Aorta (tissue), 5 donors: ENCODE results near the gene C5. TPM values are rescaled to one million over a fixed set of nuclear protein-coding genes. Genes with fewer than 3 reads are reported as not detected.
A peak's percentile ranks its signal among the peaks of the same experiment; 100 is the strongest.
"Not testable (repeated sequence)": the region's sequence is repeated elsewhere in the genome, so short reads cannot be mapped to it uniquely, and the experiment has no call there.

Experiments used
- ATAC-seq: fragments of 200-7000 bp; cut with Tn5 transposase; one replicate; pipeline ENCODE4 v1.9.1; 2022; ENCODE audit warnings: moderate library complexity; ENCODE audit not compliant: low FRiP score
- DNase-seq, 2 donors: peaks; one replicate each; pipeline ENCODE4 v3.0.0-alpha.2; 2020
- H3K27ac ChIP-seq, 2 donors: one replicate each; pipeline ENCODE4 v1.5.1; 2013; ENCODE audit warnings: low read length in 2 of 2, mild to moderate bottlenecking in 2 of 2, moderate library complexity in 2 of 2, control low read depth in 1 of 2, inconsistent platforms in 1 of 2, low read depth in 1 of 2
- H3K27me3 ChIP-seq, 2 donors: one replicate each; pipeline ENCODE4 v1.6.1; 2013; ENCODE audit warnings: control low read depth in 1 of 2, low read length in 1 of 2, mild to moderate bottlenecking in 1 of 2, moderate library complexity in 1 of 2; ENCODE audit not compliant: insufficient read depth in 2 of 2, control insufficient read depth in 1 of 2
- H3K36me3 ChIP-seq, 2 donors: one replicate each; pipeline ENCODE4 v1.6.1; 2013; ENCODE audit warnings: control low read depth in 1 of 2, low read length in 1 of 2, mild to moderate bottlenecking in 1 of 2; ENCODE audit not compliant: insufficient read depth in 2 of 2, control insufficient read depth in 1 of 2
- H3K4me1 ChIP-seq, 2 donors: one replicate each; pipeline ENCODE4 v1.6.1; 2013; ENCODE audit warnings: low read length in 2 of 2, control low read depth in 1 of 2, mild to moderate bottlenecking in 1 of 2, moderate library complexity in 1 of 2; ENCODE audit not compliant: insufficient read depth in 2 of 2, control insufficient read depth in 1 of 2
- H3K4me3 ChIP-seq, 2 donors: one replicate each; pipeline ENCODE4 v1.5.1; 2013; ENCODE audit warnings: low read length in 2 of 2, control low read depth in 1 of 2, mild to moderate bottlenecking in 1 of 2
- H3K9me3 ChIP-seq: one replicate; pipeline ENCODE4 v1.6.1; 2013; ENCODE audit warnings: mild to moderate bottlenecking, low read length; ENCODE audit not compliant: control insufficient read depth
- WGBS, 2 donors: extraction: QIAGEN DNeasy Blood & Tissue Kit; methylation state at CpG; one replicate each; pipeline ENCODE4 v1.1.7; 2013; 5-methylcytosine and 5-hydroxymethylcytosine counted together
- intact Hi-C, 2 donors: fragments of 100-400 bp; cut with DNase I; formaldehyde crosslinking; loops; one replicate each; pipeline versions ENCODE4 v1.14.2 to v1.15.0; 2022
- long read RNA-seq, 2 donors: library from polyadenylated mRNA; unstranded; transcript quantifications; one replicate each; pipeline ENCODE4 v2.0.0, GENCODE V29; 2020 to 2021
- polyA plus RNA-seq, 2 donors: library from polyadenylated mRNA; stranded (reverse); fragments of 200-250 nt; gene quantifications; one replicate each; pipeline ENCODE4 v1.2.3, GENCODE V29; 2013
- total RNA-seq, 2 donors: library from RNA; stranded (reverse); fragmentation: NEBNext Ultra II Directional; extraction: Animal tissue kit (Norgen Biotek cat#: 25700); gene quantifications; one replicate each; pipeline ENCODE4 v1.2.1, GENCODE V29; 2021
- donor health status: healthy with polysubstance abuse.
- donor health status: Bipolar disorder and iron deficiency.
- donor health status: DM: no; HTN: no; CAD: no.
- donor health status: DM: no; HTN: no; CAD: no.
- donor health status: DM: yes; HTN: yes; CAD: no.

The C5 gene
- total RNA-seq, result 10 to 100 TPM in 1 of 2 donors, 1 to 10 TPM in 1; 5.7 to 11.4 TPM
- polyA plus RNA-seq, result 10 to 100 TPM in 1 of 2 donors, 1 to 10 TPM in 1; 5.4 to 13.0 TPM
- long read RNA-seq, donor 1, partial matches to known transcripts, result 1 of 1 reads
- long read RNA-seq, donor 1, other reads (novel, unspliced or antisense), result 0 of 1 reads
- long read RNA-seq, donor 2, partial matches to known transcripts, result 1 of 2 reads
- long read RNA-seq, donor 2, other reads (novel, unspliced or antisense), result 1 of 2 reads

GRCh38 chr9:121050128-121050988 is at the start of gene C5:
TSS of gene C5 (minus strand) at chr9:121050275. CDS start at chr9:121050246, 29 bp downstream.
- intact Hi-C loops, result no loop called here
- H3K27ac ChIP-seq, result no peak within 1 kb of the TSS
- H3K27me3 ChIP-seq, result no peaks in the 10 kb centered on the region
- ATAC-seq (no peak), DNase-seq (no peak)
- H3K4me3 ChIP-seq, result no peak within 1 kb of the TSS
- 85 to 86% methylated on average over 6 of the region's 6 CpGs for WGBS, 2 donors
- no peaks in the 10 kb centered on the region for H3K4me1 ChIP-seq
- H3K36me3 ChIP-seq, result no peaks in the 10 kb centered on the region
- no peaks in the 10 kb centered on the region for H3K9me3 ChIP-seq

GRCh38 chr9:121098567-121099198 is 48.6 kb upstream of the C5 start:
- Histone ChIP-seq H3K27ac (no peak overlapping the region), H3K9me3 (no peaks in the 10 kb centered on the region), H3K27me3 (no peaks in the 10 kb centered on the region), H3K4me1 (no peaks in the 10 kb centered on the region), H3K36me3 (no peaks in the 10 kb centered on the region), H3K4me3 (no peak overlapping the region)
- DNase-seq (no peak), ATAC-seq (no peak)
- intact Hi-C loops, result no loop called here
- 91 to 93% methylated on average over 5 of the region's 5 CpGs for WGBS, 2 donors

- intact Hi-C loops, result no loop called here
- no peaks in the 10 kb centered on the region for H3K36me3 ChIP-seq
Measured at GRCh38 chr9:121095057-121095456, 45.0 kb upstream of the C5 start.

GRCh38 chr9:121090743-121091142 is 40.7 kb upstream of the C5 start:
- H3K4me3 ChIP-seq, intact Hi-C loops, H3K27ac ChIP-seq, ATAC-seq, DNase-seq, H3K27me3 ChIP-seq, H3K9me3 ChIP-seq, H3K4me1 ChIP-seq, H3K36me3 ChIP-seq: not testable (repeated sequence)
- 87 to 90% methylated on average over 6 of the region's 6 CpGs for WGBS, 2 donors

More at GRCh38 chr9:121095057-121095456, 45.0 kb upstream of the C5 start:
- no peaks in the 10 kb centered on the region for H3K9me3 ChIP-seq
- no peaks in the 10 kb centered on the region for H3K27me3 ChIP-seq
- no peak for ATAC-seq
- H3K4me3 ChIP-seq, result no peak overlapping the region
- H3K27ac ChIP-seq, result no peak overlapping the region
- H3K4me1 ChIP-seq, result no peaks in the 10 kb centered on the region
- no peak for DNase-seq

- no peaks in the 10 kb centered on the region for H3K27me3 ChIP-seq
- ATAC-seq, result no peak
- H3K27ac ChIP-seq, result no peak overlapping the region
- no peaks in the 10 kb centered on the region for H3K9me3 ChIP-seq
- H3K4me1 ChIP-seq, result no peaks in the 10 kb centered on the region
- peaks cover 0 to 2% of the 10 kb centered on the region in 2 donors for H3K36me3 ChIP-seq
- H3K4me3 ChIP-seq, result no peak overlapping the region
- no peak for DNase-seq
- WGBS, 2 donors, result 81% methylated on average over 3 of the region's 3 CpGs
- intact Hi-C loops, result no loop called here
Measured at GRCh38 chr9:121088576-121088975, 38.5 kb upstream of the C5 start.

- H3K36me3 ChIP-seq, result peaks cover 0 to 3% of the 10 kb centered on the region in 2 donors
Measured at GRCh38 chr9:121085661-121086060, 35.6 kb upstream of the C5 start.

GRCh38 chr9:121082075-121082474 is 32.0 kb upstream of the C5 start:
- H3K36me3 ChIP-seq, result peaks cover 0 to 3% of the 10 kb centered on the region in 2 donors
- no peaks in the 10 kb centered on the region for H3K4me1 ChIP-seq
- no peak for ATAC-seq
- H3K9me3 ChIP-seq, result no peaks in the 10 kb centered on the region
- DNase-seq, result no peak
- no peak overlapping the region for H3K27ac ChIP-seq
- 9 to 11% methylated on average over 1 of the region's 1 CpG for WGBS, 2 donors
- intact Hi-C loops, result no loop called here
- H3K27me3 ChIP-seq, result no peaks in the 10 kb centered on the region
- no peak overlapping the region for H3K4me3 ChIP-seq

More at GRCh38 chr9:121085661-121086060, 35.6 kb upstream of the C5 start:
- Histone ChIP-seq H3K27ac (no peak overlapping the region), H3K9me3 (no peaks in the 10 kb centered on the region), H3K27me3 (no peaks in the 10 kb centered on the region), H3K4me3 (no peak overlapping the region), H3K4me1 (no peaks in the 10 kb centered on the region)
- WGBS, 2 donors, result 88 to 96% methylated on average over 1 of the region's 1 CpG
- intact Hi-C loops, result no loop called here
- no peak for DNase-seq
- ATAC-seq, result no peak

- 5% methylated on average over 19 of the region's 19 CpGs for WGBS, 2 donors
- H3K27ac ChIP-seq, result peak overlapping the region in 1 of 2 donors; percentile 50
- no peaks in the 10 kb centered on the region for H3K27me3 ChIP-seq
- ATAC-seq, result no peak
- no peaks in the 10 kb centered on the region for H3K36me3 ChIP-seq
- no peak for DNase-seq
- intact Hi-C loops, result no loop called here
- no peaks in the 10 kb centered on the region for H3K4me1 ChIP-seq
- peak overlapping the region; percentile 3 to 67 for H3K4me3 ChIP-seq
- no peaks in the 10 kb centered on the region for H3K9me3 ChIP-seq
Measured at GRCh38 chr9:121075251-121076036, 25.4 kb upstream of the C5 start.
